CD4-positive, alpha-beta memory T cell (primary cell): ENCODE measurements around the gene TEF. TPM values are rescaled to one million over a fixed set of nuclear protein-coding genes. Genes with fewer than 3 reads are reported as not detected.

ENCODE experiments used
- CTCF ChIA-PET: fragments of 350-600 bp; sonication (Branson Sonifier 250); formaldehyde crosslinking; loops from one replicate; lab custom pipeline; 2021; ENCODE audit warnings: inconsistent platforms; ENCODE audit not compliant: partially characterized antibody; lab: Charles Lee
- POLR2A ChIA-PET: fragments of 350-600 bp; sonication (Branson Sonifier 250); formaldehyde crosslinking; loops from one replicate; lab custom pipeline; 2021; ENCODE audit not compliant: partially characterized antibody; lab: Charles Lee
- DNase-seq, 5 donors: peaks; one replicate each; pipeline versions ENCODE4 v3.0.0 to v3.0.0-alpha.2; 2020 to 2022; ENCODE audit warnings: mixed read lengths in 1 of 5
- H3K27ac ChIP-seq: one replicate; pipeline ENCODE4 v1.7.0; 2013; ENCODE audit warnings: low read depth, low read length
- H3K27me3 ChIP-seq: 2 replicates; pipeline ENCODE4 v1.7.0; 2013; ENCODE audit warnings: mild to moderate bottlenecking, low read length, moderate library complexity; ENCODE audit not compliant: insufficient read depth
- H3K36me3 ChIP-seq: 2 replicates; pipeline ENCODE4 v1.7.0; 2013; ENCODE audit warnings: mild to moderate bottlenecking, low read length, moderate library complexity; ENCODE audit not compliant: insufficient read depth
- H3K4me1 ChIP-seq: 2 replicates; pipeline ENCODE4 v1.7.0; 2013; ENCODE audit warnings: mild to moderate bottlenecking, low read length, moderate library complexity; ENCODE audit not compliant: insufficient read depth
- H3K4me3 ChIP-seq, 2 donors: one replicate each; pipeline ENCODE4 v1.7.0; 2013; ENCODE audit warnings: low read length in 2 of 2, mild to moderate bottlenecking in 1 of 2
- H3K9me3 ChIP-seq, 2 donors: one replicate each; pipeline ENCODE4 v1.7.0; 2013; ENCODE audit warnings: low read length in 2 of 2, control low read depth in 1 of 2; ENCODE audit not compliant: control insufficient read depth in 1 of 2
- H3K27ac Mint-ChIP-seq, 7 donors: one replicate each; pipeline ENCODE4 v1.8.0; 2020 to 2021; ENCODE audit warnings: mixed read lengths in 7 of 7, mild to moderate bottlenecking in 6 of 7, inconsistent platforms in 3 of 7, moderate library complexity in 3 of 7
- H3K27me3 Mint-ChIP-seq, 2 donors: one replicate each; pipeline ENCODE4 v1.8.0; 2020 to 2021; ENCODE audit warnings: mixed read lengths in 2 of 2
- H3K36me3 Mint-ChIP-seq, 2 donors: one replicate each; pipeline ENCODE4 v1.8.0; 2020 to 2021; ENCODE audit warnings: mixed read lengths in 2 of 2, inconsistent platforms in 1 of 2, mild to moderate bottlenecking in 1 of 2
- H3K4me1 Mint-ChIP-seq, 4 donors: one replicate each; pipeline ENCODE4 v1.8.0; 2020 to 2021; ENCODE audit warnings: mixed read lengths in 4 of 4, mild to moderate bottlenecking in 1 of 4
- H3K4me3 Mint-ChIP-seq, 8 donors: one replicate each; pipeline ENCODE4 v1.8.0; 2020 to 2021; ENCODE audit warnings: mixed read lengths in 8 of 8, mild to moderate bottlenecking in 7 of 8, moderate library complexity in 6 of 8, inconsistent platforms in 3 of 8
- H3K9me3 Mint-ChIP-seq, 8 donors: one replicate each; pipeline ENCODE4 v1.8.0; 2020 to 2021; ENCODE audit warnings: mixed read lengths in 8 of 8, mild to moderate bottlenecking in 5 of 8, inconsistent platforms in 3 of 8, moderate library complexity in 1 of 8
- intact Hi-C: fragments of 100-400 bp; cut with micrococcal nuclease; formaldehyde crosslinking; loops from one replicate; pipeline ENCODE4 v1.15.1; 2023
- polyA plus RNA-seq, 2 donors: library from polyadenylated mRNA; unstranded; fragments of 300-500 nt; fragmentation: Illumina TruSeq; gene quantifications; one replicate each; pipeline ENCODE4 v1.2.3, GENCODE V29; 2021
- total RNA-seq, 2 experiments: library from RNA; stranded (reverse); gene quantifications; one replicate each; pipeline ENCODE4 v1.2.3, GENCODE V29; 2021

Gene TEF
- total and polyA plus RNA-seq, 4 experiments from 2014 or later, result 4.4 to 8.8 (median 6.5) TPM

DNA sequence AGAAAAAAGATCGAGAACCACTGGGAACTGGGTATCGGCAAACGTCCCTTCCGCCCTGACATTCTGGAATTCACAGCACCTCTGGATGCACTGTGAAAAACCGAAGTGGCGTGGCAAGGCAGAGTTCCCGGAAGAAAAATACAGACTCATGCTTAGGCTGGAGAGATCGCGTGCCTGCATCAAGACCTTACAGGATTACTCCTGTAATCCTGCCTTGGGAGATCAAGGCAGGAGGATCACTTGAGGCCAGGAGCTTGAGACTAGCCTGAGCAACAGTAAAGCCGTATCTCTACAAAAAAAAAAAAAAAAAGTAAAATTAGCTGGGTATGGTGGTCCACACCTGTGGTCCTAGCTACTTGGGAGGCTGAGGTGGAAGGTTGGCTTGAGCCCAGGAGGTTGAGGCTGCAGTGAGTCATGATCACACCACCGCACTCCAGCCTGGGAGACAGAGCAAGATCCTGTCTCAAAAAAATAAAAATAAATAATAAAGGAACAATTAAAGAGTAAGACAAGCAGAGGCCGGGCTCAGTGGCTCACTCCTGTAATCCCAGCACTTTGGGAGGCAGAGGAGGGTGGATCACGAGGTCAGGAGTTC lies 19.9 kb upstream of the TEF start:
- ChIA-PET CTCF (interaction anchor here (1.8 kb wide), 1 partner anchor 12 kb away, joined by 3 read pairs; no protein-coding TSS in a partner anchor), POLR2A (interaction anchor here (1.5 kb wide), 1 partner anchor 19 kb away, joined by 5 read pairs; no protein-coding TSS in a partner anchor)
- Histone ChIP-seq H3K9me3 (no peaks in the 10 kb centered on the region), H3K4me3 (no peak overlapping the region), H3K27me3 (no peaks in the 10 kb centered on the region), H3K27ac (no peak overlapping the region), H3K4me1 (peaks cover 3% of the 10 kb centered on the region), H3K36me3 (no peaks in the 10 kb centered on the region)
- Mint-ChIP-seq H3K27ac (no peak overlapping the region), H3K27me3 (no peaks in the 10 kb centered on the region), H3K4me3 (no peak overlapping the region), H3K9me3 (peaks cover 0 to 1% (median 0%) of the 10 kb centered on the region in 8 donors), H3K36me3 (peaks cover 0 to 7% of the 10 kb centered on the region in 2 donors), H3K4me1 (peaks cover 0 to 7% (median 2%) of the 10 kb centered on the region in 4 donors)
- DNase-seq, result no peak
- intact Hi-C loops, result no loop called here

DNA sequence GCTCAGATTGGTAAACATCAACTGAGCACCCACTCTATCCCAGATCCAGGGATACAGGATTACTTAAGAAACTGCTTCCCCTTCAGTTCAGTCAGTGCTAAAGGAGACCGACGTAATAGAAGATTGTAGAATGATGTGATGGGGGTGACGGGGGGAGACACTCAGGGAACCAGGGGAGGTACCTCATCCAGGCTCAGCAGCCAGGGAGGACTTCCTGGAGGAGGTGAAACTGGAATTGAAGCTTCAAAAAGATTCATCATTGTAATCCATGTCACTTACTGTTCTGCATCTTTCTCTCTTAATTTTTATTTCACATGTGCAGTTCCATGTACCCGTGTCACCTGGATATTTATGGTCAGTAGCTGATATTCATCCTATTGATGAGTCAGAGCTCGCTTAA lies 19.1 kb upstream of the TEF start:
- Mint-ChIP-seq H3K4me1 (peaks cover 0 to 9% (median 2%) of the 10 kb centered on the region in 4 donors), H3K27ac (peak overlapping the region in 2 of 7 donors; percentile 29 to 67), H3K27me3 (no peaks in the 10 kb centered on the region), H3K36me3 (peaks cover 0 to 4% of the 10 kb centered on the region in 2 donors), H3K9me3 (peaks cover 0 to 1% (median 0%) of the 10 kb centered on the region in 8 donors), H3K4me3 (no peak overlapping the region)
- no peak for DNase-seq
- Histone ChIP-seq H3K27me3 (no peaks in the 10 kb centered on the region), H3K4me1 (peaks cover 7% of the 10 kb centered on the region), H3K36me3 (no peaks in the 10 kb centered on the region), H3K4me3 (no peak overlapping the region), H3K9me3 (no peaks in the 10 kb centered on the region), H3K27ac (no peak overlapping the region)
- CTCF ChIA-PET, result interaction anchor here (1.8 kb wide), 1 partner anchor 11 kb away, joined by 3 read pairs; no protein-coding TSS in a partner anchor
- POLR2A ChIA-PET, result interaction anchor here (1.6 kb wide), 1 partner anchor 18 kb away, joined by 4 read pairs; no protein-coding TSS in a partner anchor
- intact Hi-C loops, result no loop called here

DNA sequence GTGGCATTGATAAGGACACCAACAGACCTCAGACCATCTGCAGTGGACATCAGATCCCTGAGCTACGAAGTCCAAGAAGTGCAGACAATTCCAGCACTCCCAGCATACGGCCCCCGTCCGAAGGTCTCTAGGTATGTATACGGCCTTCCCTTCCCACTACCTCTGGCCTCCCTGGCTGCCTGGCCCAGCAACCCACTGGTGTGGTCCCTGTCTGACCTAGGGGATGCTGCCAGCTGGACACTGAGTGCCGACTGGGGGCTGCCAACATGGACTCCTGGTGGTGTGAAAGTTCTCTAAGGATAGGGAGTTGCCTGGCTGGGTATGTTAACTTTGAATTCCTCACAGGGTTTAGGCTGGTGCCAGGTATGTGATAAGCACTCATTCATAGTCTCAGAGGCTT lies 17.5 kb upstream of the TEF start:
- Mint-ChIP-seq H3K27me3 (no peaks in the 10 kb centered on the region), H3K4me1 (peaks cover 0 to 9% (median 2%) of the 10 kb centered on the region in 4 donors), H3K27ac (no peak overlapping the region), H3K9me3 (peaks cover 0 to 1% (median 0%) of the 10 kb centered on the region in 8 donors), H3K36me3 (no peaks in the 10 kb centered on the region), H3K4me3 (no peak overlapping the region)
- H3K27ac ChIP-seq, result no peak overlapping the region
- H3K9me3 ChIP-seq, result no peaks in the 10 kb centered on the region
- CTCF ChIA-PET, result interaction anchor here (0.7 kb wide), 1 partner anchor 685 kb away, joined by 4 read pairs; no protein-coding TSS in a partner anchor
- H3K27me3 ChIP-seq, result no peaks in the 10 kb centered on the region
- POLR2A ChIA-PET, result no interaction called here
- no peak for DNase-seq
- H3K4me3 ChIP-seq, result no peak overlapping the region
- no peaks in the 10 kb centered on the region for H3K36me3 ChIP-seq
- H3K4me1 ChIP-seq, result peaks cover 7% of the 10 kb centered on the region
- intact Hi-C loops, result no loop called here

DNA sequence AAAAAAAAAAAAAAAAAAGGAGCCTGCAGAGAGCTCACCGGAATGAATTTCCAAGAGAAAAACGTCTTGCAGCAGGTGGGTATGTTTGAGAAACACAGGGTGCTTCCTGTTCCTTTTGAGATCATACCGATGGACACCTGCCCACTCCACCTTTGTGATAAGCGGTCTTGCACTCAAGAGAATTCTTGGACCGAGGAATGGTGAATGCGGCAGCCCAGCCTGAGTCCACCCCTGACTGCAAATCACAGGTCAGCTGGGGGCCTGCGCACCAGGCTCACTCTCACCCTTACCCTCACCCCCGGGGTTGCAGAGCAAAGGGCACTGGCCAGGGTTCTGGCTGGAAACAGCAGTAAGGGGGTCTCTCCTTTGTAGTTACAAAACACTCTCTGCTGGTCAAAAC lies 16.8 kb upstream of the TEF start:
- no peaks in the 10 kb centered on the region for H3K36me3 ChIP-seq
- H3K9me3 Mint-ChIP-seq, result peaks cover 0 to 1% (median 0%) of the 10 kb centered on the region in 8 donors
- H3K27ac Mint-ChIP-seq, result no peak overlapping the region
- H3K4me3 Mint-ChIP-seq, result no peak overlapping the region
- H3K4me1 Mint-ChIP-seq, result peaks cover 0 to 9% (median 2%) of the 10 kb centered on the region in 4 donors
- intact Hi-C loops, result no loop called here
- DNase-seq, result no peak
- no peaks in the 10 kb centered on the region for H3K27me3 ChIP-seq
- CTCF ChIA-PET, result interaction anchor here (0.6 kb wide), 1 partner anchor 162 kb away, joined by 3 read pairs; no protein-coding TSS in a partner anchor
- H3K27ac ChIP-seq, result no peak overlapping the region
- no peaks in the 10 kb centered on the region for H3K9me3 ChIP-seq
- H3K36me3 Mint-ChIP-seq, result no peaks in the 10 kb centered on the region
- POLR2A ChIA-PET, result no interaction called here
- H3K27me3 Mint-ChIP-seq, result no peaks in the 10 kb centered on the region
- H3K4me3 ChIP-seq, result no peak overlapping the region
- peaks cover 7% of the 10 kb centered on the region for H3K4me1 ChIP-seq

DNA sequence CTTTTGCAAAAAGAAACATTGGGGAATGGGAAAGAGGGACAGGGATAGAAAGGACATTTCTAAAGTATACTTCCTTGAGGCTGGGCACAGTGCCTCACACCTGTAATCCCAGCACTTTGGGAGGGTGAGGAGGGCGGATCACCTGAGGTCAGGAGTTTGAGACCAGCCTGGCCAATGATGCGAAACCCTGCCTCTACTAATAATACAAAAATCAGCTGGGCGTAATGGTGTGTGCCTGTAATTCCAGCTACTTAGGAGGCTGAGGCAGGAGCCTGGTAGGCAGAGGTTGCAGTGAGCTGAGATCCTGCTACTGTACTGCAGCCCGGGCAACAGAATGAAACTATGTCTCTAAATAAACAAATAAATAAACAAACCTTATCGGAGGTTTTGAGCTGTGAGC lies 16.3 kb upstream of the TEF start:
- no peak overlapping the region for H3K4me3 ChIP-seq
- no peaks in the 10 kb centered on the region for H3K36me3 ChIP-seq
- intact Hi-C loops, result no loop called here
- Mint-ChIP-seq H3K9me3 (peaks cover 0 to 1% (median 0%) of the 10 kb centered on the region in 8 donors), H3K4me1 (peaks cover 0 to 9% (median 2%) of the 10 kb centered on the region in 4 donors), H3K36me3 (no peaks in the 10 kb centered on the region), H3K27ac (no peak overlapping the region), H3K27me3 (no peaks in the 10 kb centered on the region), H3K4me3 (no peak overlapping the region)
- no peak for DNase-seq
- CTCF ChIA-PET, result interaction anchor here (0.6 kb wide), 1 partner anchor 161 kb away, joined by 3 read pairs; no protein-coding TSS in a partner anchor
- POLR2A ChIA-PET, result no interaction called here
- peaks cover 7% of the 10 kb centered on the region for H3K4me1 ChIP-seq
- no peaks in the 10 kb centered on the region for H3K27me3 ChIP-seq
- H3K27ac ChIP-seq, result no peak overlapping the region
- H3K9me3 ChIP-seq, result no peaks in the 10 kb centered on the region

DNA sequence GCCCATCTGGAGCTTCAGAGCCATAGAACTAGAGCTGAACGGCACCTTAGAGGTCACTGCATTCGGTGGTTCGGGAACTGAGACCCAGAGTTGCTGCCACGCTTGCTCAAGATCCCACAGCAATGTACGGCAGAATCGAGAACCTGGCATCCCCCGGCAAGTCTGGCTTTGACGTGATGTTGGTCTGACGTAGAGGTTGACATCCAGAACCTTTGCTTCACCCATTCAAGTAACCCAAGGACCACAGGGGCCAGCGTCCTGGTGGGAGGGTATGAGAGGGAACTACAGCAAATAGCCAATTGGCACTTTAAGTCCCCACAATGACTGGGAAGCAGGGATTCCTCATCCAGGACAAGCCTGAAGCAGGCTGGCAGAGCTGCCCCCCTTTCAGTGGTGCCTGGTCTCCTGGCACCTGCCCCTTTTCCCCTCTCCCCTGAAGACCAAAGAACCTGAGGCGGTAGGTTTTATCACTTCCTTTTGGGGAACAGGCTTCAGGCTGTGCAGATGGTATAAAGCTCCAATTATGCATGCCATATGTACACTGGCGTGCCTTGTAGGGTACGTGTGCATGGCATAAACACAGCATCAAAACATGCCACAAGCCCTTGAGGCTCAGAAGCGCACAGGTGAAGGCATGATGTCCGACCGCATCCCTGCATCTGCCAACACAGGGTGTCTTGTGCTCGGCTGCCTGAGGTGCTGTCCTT lies 15.3 kb upstream of the TEF start:
- Histone ChIP-seq H3K4me1 (peaks cover 7% of the 10 kb centered on the region), H3K27me3 (no peaks in the 10 kb centered on the region), H3K4me3 (no peak overlapping the region), H3K36me3 (no peaks in the 10 kb centered on the region), H3K27ac (no peak overlapping the region), H3K9me3 (no peaks in the 10 kb centered on the region)
- no peak for DNase-seq
- H3K27ac Mint-ChIP-seq, result no peak overlapping the region
- POLR2A ChIA-PET, result no interaction called here
- peaks cover 0 to 2% of the 10 kb centered on the region in 2 donors for H3K27me3 Mint-ChIP-seq
- no peaks in the 10 kb centered on the region for H3K36me3 Mint-ChIP-seq
- intact Hi-C loops, result no loop called here
- H3K4me1 Mint-ChIP-seq, result peaks cover 0 to 9% (median 2%) of the 10 kb centered on the region in 4 donors
- peak overlapping the region in 1 of 8 donors; percentile 30 for H3K4me3 Mint-ChIP-seq
- no peaks in the 10 kb centered on the region for H3K9me3 Mint-ChIP-seq
- CTCF ChIA-PET, result no interaction called here

DNA sequence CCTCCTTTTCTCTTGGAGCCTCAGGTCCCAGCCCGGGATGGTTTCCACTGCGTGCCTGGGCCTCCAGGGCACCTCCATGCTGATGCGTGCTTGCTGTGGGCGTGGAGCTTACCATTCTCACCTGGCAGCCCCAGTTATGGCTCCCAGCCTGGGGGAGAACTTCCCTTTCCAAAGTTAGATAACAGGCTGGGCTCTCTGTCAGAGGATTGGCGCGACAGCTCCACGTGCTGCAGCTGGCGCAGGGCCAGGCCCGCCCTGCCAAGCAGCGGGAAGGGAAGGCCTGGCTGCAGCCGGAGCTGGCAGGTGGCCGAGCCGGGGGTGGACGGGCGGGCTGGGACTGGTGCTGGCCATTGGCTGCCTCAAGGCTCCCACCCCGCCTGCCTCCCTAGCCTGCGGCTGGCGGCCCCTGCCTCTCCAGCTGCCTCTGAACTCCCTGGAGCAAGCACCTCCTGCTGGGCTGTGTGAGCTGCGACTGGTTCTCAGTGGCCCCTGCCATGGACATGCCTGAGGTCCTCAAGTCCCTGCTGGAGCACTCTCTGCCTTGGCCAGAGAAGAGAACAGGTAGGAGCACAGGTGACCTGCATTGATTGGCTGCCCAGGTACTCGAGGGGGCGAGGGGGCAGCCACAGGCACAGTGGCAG lies 14.6 kb upstream of the TEF start:
- no peak overlapping the region for H3K4me3 ChIP-seq
- Mint-ChIP-seq H3K36me3 (no peaks in the 10 kb centered on the region), H3K4me3 (peak overlapping the region in 2 of 8 donors; percentile 16 to 30), H3K4me1 (peaks cover 0 to 9% (median 2%) of the 10 kb centered on the region in 4 donors), H3K9me3 (no peaks in the 10 kb centered on the region), H3K27me3 (peaks cover 0 to 2% of the 10 kb centered on the region in 2 donors), H3K27ac (no peak overlapping the region)
- peaks cover 7% of the 10 kb centered on the region for H3K4me1 ChIP-seq
- POLR2A ChIA-PET, result no interaction called here
- CTCF ChIA-PET, result no interaction called here
- no peaks in the 10 kb centered on the region for H3K9me3 ChIP-seq
- no peak overlapping the region for H3K27ac ChIP-seq
- H3K36me3 ChIP-seq, result no peaks in the 10 kb centered on the region
- no peaks in the 10 kb centered on the region for H3K27me3 ChIP-seq
- peak in 1 of 5 donors; percentile 7 for DNase-seq
- intact Hi-C loops, result no loop called here
